NCI-H82 treated with DMSO at 0.1 percent for 48 hours (cell line): Measurements from ENCODE around the gene IL1A.
"Not testable (repeated sequence)": the region's sequence is repeated elsewhere in the genome, so short reads cannot be mapped to it uniquely, and the experiment has no call there.

Experiments
- DNase-seq: peaks from one replicate; lab custom pipeline; 2025; ENCODE audit not compliant: unreplicated experiment; lab: John Stamatoyannopoulos, UW

IL1A gene

GRCh38 chr2:112784199-112785189 lies at the start of gene IL1A:
IL1A (minus strand) TSS chr2:112784493; CDS start chr2:112783770, 723 bp downstream.
- peak; percentile 15 for DNase-seq

GRCh38 chr2:112833976-112834375 lies 49.7 kb upstream of the IL1A start:
- no peak for DNase-seq

GRCh38 chr2:112833639-112833931 lies 49.3 kb upstream of the IL1A start:
- DNase-seq: not testable (repeated sequence)

GRCh38 chr2:112832841-112833638 lies 48.7 kb upstream of the IL1A start:
- DNase-seq: no peak

- DNase-seq: no peak
Observed at GRCh38 chr2:112831946-112832840, 47.9 kb upstream of the IL1A start.

GRCh38 chr2:112831513-112831845 lies 47.2 kb upstream of the IL1A start:
- no peak for DNase-seq

- DNase-seq: no peak
Observed at GRCh38 chr2:112830682-112831512, 46.6 kb upstream of the IL1A start.

GRCh38 chr2:112829961-112830681 lies 45.8 kb upstream of the IL1A start:
- DNase-seq: no peak

GRCh38 chr2:112829101-112829960 lies 45.0 kb upstream of the IL1A start:
- DNase-seq: no peak

GRCh38 chr2:112828251-112828691 lies 44.0 kb upstream of the IL1A start:
- DNase-seq: no peak

GRCh38 chr2:112827604-112828185 lies 43.4 kb upstream of the IL1A start:
- DNase-seq: no peak

- no peak for DNase-seq
Observed at GRCh38 chr2:112827009-112827408, 42.7 kb upstream of the IL1A start.

GRCh38 chr2:112825706-112826105 lies 41.4 kb upstream of the IL1A start:
- no peak for DNase-seq

GRCh38 chr2:112824694-112825085 lies 40.4 kb upstream of the IL1A start:
- DNase-seq: no peak

- no peak for DNase-seq
Observed at GRCh38 chr2:112821682-112822081, 37.4 kb upstream of the IL1A start.

- DNase-seq: no peak
Observed at GRCh38 chr2:112821142-112821541, 36.8 kb upstream of the IL1A start.

- no peak for DNase-seq
Observed at GRCh38 chr2:112820343-112820742, 36.0 kb upstream of the IL1A start.

- no peak for DNase-seq
Observed at GRCh38 chr2:112819081-112819480, 34.8 kb upstream of the IL1A start.
